Panc1 (cell line): ENCODE results near the gene COL26A1.

Experiments
- CTCF ChIP-seq: fragments of 450-650 bp; IDR thresholded peaks from 2 replicates; pipeline ENCODE4 v1.5.1; 2017; ENCODE audit warnings: mild to moderate bottlenecking
- TF ChIP-seq, protein P1 (sequence below), 2 experiments: IDR thresholded peaks; 2 replicates each; pipeline ENCODE4 v1.6.1; 2011 to 2012; ENCODE audit warnings: low read depth in 2 of 2, control low read depth in 1 of 2, low read length in 1 of 2, mild to moderate bottlenecking in 1 of 2, moderate library complexity in 1 of 2; ENCODE audit not compliant: insufficient read depth in 1 of 2

- no peak for TF ChIP-seq CTCF
- TF ChIP-seq, protein P1, sequence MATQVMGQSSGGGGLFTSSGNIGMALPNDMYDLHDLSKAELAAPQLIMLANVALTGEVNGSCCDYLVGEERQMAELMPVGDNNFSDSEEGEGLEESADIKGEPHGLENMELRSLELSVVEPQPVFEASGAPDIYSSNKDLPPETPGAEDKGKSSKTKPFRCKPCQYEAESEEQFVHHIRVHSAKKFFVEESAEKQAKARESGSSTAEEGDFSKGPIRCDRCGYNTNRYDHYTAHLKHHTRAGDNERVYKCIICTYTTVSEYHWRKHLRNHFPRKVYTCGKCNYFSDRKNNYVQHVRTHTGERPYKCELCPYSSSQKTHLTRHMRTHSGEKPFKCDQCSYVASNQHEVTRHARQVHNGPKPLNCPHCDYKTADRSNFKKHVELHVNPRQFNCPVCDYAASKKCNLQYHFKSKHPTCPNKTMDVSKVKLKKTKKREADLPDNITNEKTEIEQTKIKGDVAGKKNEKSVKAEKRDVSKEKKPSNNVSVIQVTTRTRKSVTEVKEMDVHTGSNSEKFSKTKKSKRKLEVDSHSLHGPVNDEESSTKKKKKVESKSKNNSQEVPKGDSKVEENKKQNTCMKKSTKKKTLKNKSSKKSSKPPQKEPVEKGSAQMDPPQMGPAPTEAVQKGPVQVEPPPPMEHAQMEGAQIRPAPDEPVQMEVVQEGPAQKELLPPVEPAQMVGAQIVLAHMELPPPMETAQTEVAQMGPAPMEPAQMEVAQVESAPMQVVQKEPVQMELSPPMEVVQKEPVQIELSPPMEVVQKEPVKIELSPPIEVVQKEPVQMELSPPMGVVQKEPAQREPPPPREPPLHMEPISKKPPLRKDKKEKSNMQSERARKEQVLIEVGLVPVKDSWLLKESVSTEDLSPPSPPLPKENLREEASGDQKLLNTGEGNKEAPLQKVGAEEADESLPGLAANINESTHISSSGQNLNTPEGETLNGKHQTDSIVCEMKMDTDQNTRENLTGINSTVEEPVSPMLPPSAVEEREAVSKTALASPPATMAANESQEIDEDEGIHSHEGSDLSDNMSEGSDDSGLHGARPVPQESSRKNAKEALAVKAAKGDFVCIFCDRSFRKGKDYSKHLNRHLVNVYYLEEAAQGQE (IDR thresholded peaks at IDR 0.05; ENCODE audit: insufficient read depth in 1 of 2, low read depth in 2 of 2, low read length in 1 of 2), result no peak
These were observed 173.6 kb downstream of the COL26A1 start for GRCh38 chr7:101536232-101536631.
